Left renal cortex interstitium (tissue), 4 donors: ENCODE measurements around the gene DENND2D. TPM values are rescaled to one million over a fixed set of nuclear protein-coding genes. Genes with fewer than 3 reads are reported as not detected.
A peak's percentile ranks its signal among the peaks of the same experiment; 100 is the strongest.

Experiments
- DNase-seq, 4 donors: peaks; one replicate each; pipeline ENCODE4 v3.0.0-alpha.2; 2013; ENCODE audit warnings: low read depth in 4 of 4, low spot score in 2 of 4, missing footprints in 1 of 4
- polyA plus RNA-seq, 4 donors: library from polyadenylated mRNA; unstranded; fragments of 120-200 nt; gene quantifications; one replicate each; pipeline ENCODE4 v1.2.1, GENCODE V29; 2013; ENCODE audit not compliant: insufficient read length in 4 of 4

Gene DENND2D
- polyA plus RNA-seq, 4 donors = 14.0 to 20.0 (median 18.2) TPM

- no peak for DNase-seq
Observed at GRCh38 chr1:111141245-111142220, 58.9 kb downstream of the DENND2D start.

GRCh38 chr1:111140680-111140967, 59.8 kb downstream of the DENND2D start:
- DNase-seq = peak in 1 of 4 donors; percentile 39

GRCh38 chr1:111139956-111140679, 60.3 kb downstream of the DENND2D start, which contains the start of the genes CEPT1 and DRAM2:
CEPT1 (plus strand) TSS chr1:111140223; CDS start chr1:111147715, 7,492 bp downstream.
DRAM2 (minus strand) TSS chr1:111140093; CDS start chr1:111131554, 8,539 bp downstream.
- peak; percentile 86 to 97 (median 92) for DNase-seq

GRCh38 chr1:111139324-111139955, 61.0 kb downstream of the DENND2D start:
- peak; percentile 51 to 74 (median 56) for DNase-seq

Other genes starting within 250 kb of the DENND2D start
- 10 to 100 TPM; 14.6 to 19.0 (median 18.0) TPM for gene LRIF1, start 236.7 kb downstream of the DENND2D start, polyA plus RNA-seq
- 10 to 100 TPM; 57.9 to 76.5 (median 66.3) TPM for gene DRAM2, start 60.6 kb downstream of the DENND2D start, polyA plus RNA-seq
- gene CEPT1, start 60.4 kb downstream of the DENND2D start, polyA plus RNA-seq = 10 to 100 TPM; 41.9 to 55.9 (median 46.0) TPM
- under 1 TPM in 2 of 4 donors, not detected in 2; 0.07 to 0.22 TPM for gene CHI3L2, start 27.1 kb upstream of the DENND2D start, polyA plus RNA-seq
- not detected for gene CHIA, start 90.2 kb upstream of the DENND2D start, polyA plus RNA-seq
- gene OVGP1, start 227.1 kb upstream of the DENND2D start, polyA plus RNA-seq = 1 to 10 TPM; 2.9 to 6.9 (median 4.2) TPM
- 10 to 100 TPM; 37.4 to 44.7 (median 39.6) TPM for gene WDR77, start 248.6 kb upstream of the DENND2D start, polyA plus RNA-seq
- gene ATP5PB, start 248.8 kb upstream of the DENND2D start, polyA plus RNA-seq = 100 to 1,000 TPM; 329 to 466 (median 367) TPM